Tibial nerve (tissue), 3 donors: ENCODE data around the gene PARD6A.

Experiments
- CTCF ChIP-seq, 5 experiments: fragments of 200-600 bp in 3 of 5; fragments of 450-650 bp in 2 of 5; sonication (generic) in 3 of 5; IDR thresholded peaks; one replicate each; pipeline ENCODE4 v1.5.1; 2016 to 2019; ENCODE audit warnings: antibody characterized with exemption in 5 of 5, mild to moderate bottlenecking in 3 of 5, moderate library complexity in 2 of 5
- POLR2A ChIP-seq, 2 donors: fragments of 450-650 bp; IDR thresholded peaks; one replicate each; pipeline ENCODE4 v1.6.1; 2017; ENCODE audit warnings: antibody characterized with exemption in 2 of 2, mild to moderate bottlenecking in 2 of 2, moderate library complexity in 2 of 2

GRCh38 chr16:67701420-67701819, 40.7 kb downstream of the PARD6A start:
- TF ChIP-seq POLR2A (IDR thresholded peaks at IDR 0.05) (no peak), CTCF (IDR thresholded peaks at IDR 0.05) (no peak)
